Osteocyte (in vitro differentiated cells): Measurements from ENCODE around the gene IFNA10. TPM values are rescaled to one million over a fixed set of nuclear protein-coding genes. Genes with fewer than 3 reads are reported as not detected.
"Not testable (repeated sequence)": the region's sequence is repeated elsewhere in the genome, so short reads cannot be mapped to it uniquely, and the experiment has no call there.

ENCODE experiments used
- DNase-seq: peaks from one replicate; pipeline ENCODE4 v3.0.0; 2021; ENCODE audit warnings: mixed read lengths; ENCODE audit not compliant: unreplicated experiment; ENCODE audit errors: extremely low spot score
- H3K27ac Mint-ChIP-seq: one replicate; pipeline ENCODE4 v1.8.0; 2021; ENCODE audit warnings: mild to moderate bottlenecking, mixed read lengths; ENCODE audit not compliant: unreplicated experiment
- H3K27me3 Mint-ChIP-seq: one replicate; pipeline ENCODE4 v1.8.0; 2021; ENCODE audit warnings: mixed read lengths; ENCODE audit not compliant: unreplicated experiment
- H3K36me3 Mint-ChIP-seq: one replicate; pipeline ENCODE4 v1.8.0; 2021; ENCODE audit warnings: mixed read lengths; ENCODE audit not compliant: unreplicated experiment
- H3K4me1 Mint-ChIP-seq: one replicate; pipeline ENCODE4 v1.8.0; 2021; ENCODE audit warnings: mixed read lengths; ENCODE audit not compliant: unreplicated experiment
- H3K4me3 Mint-ChIP-seq: one replicate; pipeline ENCODE4 v1.8.0; 2021; ENCODE audit warnings: mild to moderate bottlenecking, moderate library complexity, mixed read lengths; ENCODE audit not compliant: unreplicated experiment
- H3K9me3 Mint-ChIP-seq: one replicate; pipeline ENCODE4 v1.8.0; 2021; ENCODE audit warnings: mixed read lengths; ENCODE audit not compliant: unreplicated experiment
- CTCF ChIP-seq: fragments of 200-600 bp; sonication (generic); IDR thresholded peaks from 2 replicates; pipeline ENCODE4 v1.5.0; 2021; ENCODE audit warnings: antibody characterized with exemption, mild to moderate bottlenecking, moderate library complexity
- total RNA-seq: library from RNA; stranded (reverse); gene quantifications from 2 replicates; pipeline ENCODE4 v1.2.1, GENCODE V29; 2021

Gene IFNA10
- total RNA-seq, 1 donor from 2014 or later = not detected

DNA sequence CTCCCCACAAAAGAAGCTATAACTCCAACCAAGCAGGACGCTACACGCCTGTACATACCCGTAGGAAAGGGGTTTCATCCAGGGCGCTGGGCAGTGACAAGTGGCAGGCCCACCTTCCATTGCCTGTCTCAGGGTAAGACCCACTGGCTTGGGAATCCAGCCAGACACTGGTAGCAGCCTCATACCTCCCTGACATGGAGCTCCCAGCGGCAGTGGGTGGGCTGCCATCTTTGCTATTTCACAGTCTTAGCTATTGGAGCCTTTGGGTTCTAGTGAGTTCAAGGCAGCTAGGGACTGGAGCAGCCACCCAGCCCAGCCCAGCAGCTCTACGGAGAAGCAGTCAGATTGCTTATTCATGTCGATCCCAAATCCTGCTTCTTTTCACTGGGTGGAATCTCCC, 3.4 kb upstream of the IFNA10 start:
- peaks cover 32% of the 10 kb centered on the region for H3K27me3 Mint-ChIP-seq
- no peaks in the 10 kb centered on the region for H3K4me1 Mint-ChIP-seq
- H3K36me3 Mint-ChIP-seq = no peaks in the 10 kb centered on the region
- H3K27ac Mint-ChIP-seq = no peak overlapping the region
- no peaks in the 10 kb centered on the region for H3K9me3 Mint-ChIP-seq
- no peak overlapping the region for H3K4me3 Mint-ChIP-seq
- no peak for TF ChIP-seq CTCF
- DNase-seq = no peak

DNA sequence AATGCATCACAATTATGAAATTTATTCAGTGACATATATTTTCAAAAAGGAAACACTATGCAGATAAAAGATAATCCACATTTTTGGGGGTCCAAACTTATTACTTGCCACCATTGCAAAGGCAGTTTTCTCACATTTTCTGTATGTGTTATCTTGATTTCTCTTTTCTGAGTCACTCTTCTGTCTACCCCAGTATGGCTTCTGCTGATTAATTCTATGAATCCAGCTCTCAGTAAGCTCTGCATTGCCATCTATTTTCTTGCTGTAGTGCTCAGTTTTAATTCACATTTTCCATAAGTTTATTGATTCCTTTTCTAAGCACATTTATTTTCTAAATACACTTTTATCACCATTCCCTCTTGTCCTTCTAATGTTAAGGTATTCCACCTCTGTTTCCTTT, 1.7 kb downstream of the IFNA10 start:
- H3K27me3 Mint-ChIP-seq = peaks cover 36% of the 10 kb centered on the region
- H3K27ac Mint-ChIP-seq = no peak overlapping the region
- no peak for DNase-seq
- no peak overlapping the region for H3K4me3 Mint-ChIP-seq
- no peaks in the 10 kb centered on the region for H3K36me3 Mint-ChIP-seq
- no peaks in the 10 kb centered on the region for H3K9me3 Mint-ChIP-seq
- TF ChIP-seq CTCF = no peak
- no peaks in the 10 kb centered on the region for H3K4me1 Mint-ChIP-seq

DNA sequence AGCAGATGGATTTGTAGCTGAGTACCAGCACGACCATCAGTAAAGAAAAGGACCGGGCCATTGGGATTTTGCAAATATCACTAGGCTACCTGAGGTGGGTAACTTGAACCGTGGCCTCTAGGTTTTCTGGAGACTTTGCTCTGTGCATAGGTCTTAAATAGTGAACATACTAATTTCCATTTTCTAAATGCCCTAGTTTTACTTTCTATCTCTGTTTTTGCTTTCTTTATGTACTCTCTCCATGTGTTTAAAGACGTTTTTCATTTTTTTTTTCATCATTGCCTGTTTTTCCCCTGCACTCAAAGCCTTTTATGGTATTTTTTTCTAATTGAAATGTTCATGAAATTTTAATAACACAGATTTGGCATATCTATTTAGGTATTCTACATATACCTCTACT, 4.8 kb downstream of the IFNA10 start, which contains the start of gene IFNA7:
Gene IFNA7 (minus strand): TSS at position 101 of the 400 bp plus-strand sequence. CDS start 40 bp downstream, at position 61.
- not testable (repeated sequence) for H3K36me3 Mint-ChIP-seq, H3K9me3 Mint-ChIP-seq, DNase-seq

DNA sequence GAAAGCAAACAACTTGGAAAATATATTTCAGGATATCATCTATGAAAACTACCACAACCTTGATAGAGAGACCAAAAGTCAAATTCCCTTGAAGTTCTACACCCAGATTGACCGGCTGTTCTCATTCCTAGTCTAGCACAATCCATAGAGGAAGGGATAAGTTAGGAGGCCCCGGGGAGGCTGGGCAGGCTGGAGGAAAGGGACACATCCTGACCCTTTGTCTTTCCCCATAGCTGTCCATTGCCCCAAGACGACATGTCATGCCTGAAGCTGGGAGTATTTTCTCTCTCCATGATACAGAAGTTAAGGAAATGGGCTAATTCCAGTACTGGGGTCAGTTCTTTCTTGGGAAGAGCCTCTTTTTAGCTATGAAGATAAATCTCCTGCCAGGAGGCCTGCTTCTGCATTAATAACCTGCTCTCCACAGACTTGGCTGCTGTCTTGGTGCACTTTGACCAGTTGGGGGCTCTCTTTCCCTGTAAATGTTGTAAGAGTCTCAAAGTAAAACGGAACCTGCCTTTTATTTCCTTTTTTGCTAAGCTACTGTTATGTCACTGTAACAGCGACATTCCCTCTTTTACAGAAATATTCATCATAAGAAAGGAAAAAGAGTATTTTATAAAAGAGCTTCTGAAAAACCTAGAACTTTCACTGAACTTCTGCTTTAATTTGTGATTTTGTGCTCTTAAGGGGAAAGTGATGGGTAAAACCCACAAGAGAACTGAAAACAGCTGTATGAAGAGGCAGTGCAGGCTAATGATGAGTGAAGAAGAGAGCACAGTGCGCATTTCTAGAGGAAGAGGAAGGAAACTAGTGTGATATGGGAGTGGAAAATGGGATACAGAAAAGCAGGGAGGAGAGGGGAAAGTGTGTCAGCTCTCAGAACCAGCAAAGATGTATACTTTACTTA, 11.8 kb downstream of the IFNA10 start:
- H3K9me3 Mint-ChIP-seq, DNase-seq, H3K4me1 Mint-ChIP-seq, H3K36me3 Mint-ChIP-seq, H3K27ac Mint-ChIP-seq, H3K4me3 Mint-ChIP-seq: not testable (repeated sequence)
- peaks cover 30% of the 10 kb centered on the region for H3K27me3 Mint-ChIP-seq
- peak; percentile 60 for TF ChIP-seq CTCF

More for the DNA sequence above, 4.8 kb downstream of the IFNA10 start, which contains the start of gene IFNA7:
- peaks cover 41% of the 10 kb centered on the region for H3K27me3 Mint-ChIP-seq
- not testable (repeated sequence) for H3K4me1 Mint-ChIP-seq, H3K27ac Mint-ChIP-seq, H3K4me3 Mint-ChIP-seq

DNA sequence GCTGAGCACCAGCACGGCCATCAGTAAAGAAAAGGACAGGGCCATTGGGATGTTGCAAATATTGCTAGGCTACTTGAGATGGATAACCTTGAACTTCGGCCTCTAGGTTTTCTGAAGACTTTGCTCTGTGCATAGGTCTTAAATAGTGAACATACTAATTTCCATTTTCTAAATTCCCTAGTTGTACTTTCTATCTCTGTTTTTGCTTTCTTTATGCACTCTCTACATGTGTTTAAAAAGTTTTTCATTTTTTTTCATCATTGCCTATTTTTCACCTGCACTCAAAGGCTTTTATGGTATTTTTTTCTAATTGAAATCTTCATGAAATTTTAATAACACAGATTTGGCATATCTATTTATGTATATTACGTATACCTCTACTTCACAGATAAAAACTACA, 19.5 kb downstream of the IFNA10 start, which contains the start of gene IFNA4:
Gene IFNA4 (minus strand): TSS at position 101 of the 400 bp plus-strand sequence. CDS start 56 bp downstream, at position 45.
- not testable (repeated sequence) for DNase-seq, H3K27ac Mint-ChIP-seq, H3K4me1 Mint-ChIP-seq, H3K4me3 Mint-ChIP-seq, H3K36me3 Mint-ChIP-seq, H3K9me3 Mint-ChIP-seq
- H3K27me3 Mint-ChIP-seq = peaks cover 35% of the 10 kb centered on the region
